Parathyroid adenoma (tissue), 2 donors: ENCODE results near the gene BUB1B.
"Not testable (repeated sequence)": the region's sequence is repeated elsewhere in the genome, so short reads cannot be mapped to it uniquely, and the experiment has no call there.

ENCODE experiments used
- H2AFZ ChIP-seq: fragments of 300-600 bp; sonication (generic); one replicate; pipeline ENCODE4 v1.7.0; 2017; ENCODE audit warnings: antibody characterized with exemption, mild to moderate bottlenecking
- H3K27ac ChIP-seq: fragments of 300-600 bp; sonication (generic); one replicate; pipeline ENCODE4 v1.7.0; 2017
- H3K27me3 ChIP-seq: fragments of 300-600 bp; sonication (generic); one replicate; pipeline ENCODE4 v1.7.0; 2017; ENCODE audit warnings: low read length; ENCODE audit not compliant: control insufficient read depth, insufficient read depth
- H3K36me3 ChIP-seq: fragments of 300-600 bp; sonication (generic); one replicate; pipeline ENCODE4 v1.7.0; 2017; ENCODE audit warnings: low read length; ENCODE audit not compliant: control insufficient read depth, insufficient read depth
- H3K4me1 ChIP-seq: fragments of 300-600 bp; sonication (generic); one replicate; pipeline ENCODE4 v1.7.0; 2017; ENCODE audit warnings: control low read depth
- H3K4me2 ChIP-seq: fragments of 300-600 bp; sonication (generic); one replicate; pipeline ENCODE4 v1.7.0; 2017; ENCODE audit warnings: low read length
- H3K4me3 ChIP-seq: fragments of 300-600 bp; sonication (generic); one replicate; pipeline ENCODE4 v1.7.0; 2017; ENCODE audit warnings: low read depth, low read length
- H3K79me2 ChIP-seq: fragments of 300-600 bp; sonication (generic); one replicate; pipeline ENCODE4 v1.7.0; 2017; ENCODE audit warnings: control low read depth
- H3K9ac ChIP-seq: fragments of 300-600 bp; sonication (generic); one replicate; pipeline ENCODE4 v1.7.0; 2017; ENCODE audit warnings: mild to moderate bottlenecking
- H3K9me3 ChIP-seq: fragments of 300-600 bp; sonication (generic); one replicate; pipeline ENCODE4 v1.7.0; 2017; ENCODE audit warnings: low read length; ENCODE audit not compliant: control insufficient read depth
- CTCF ChIP-seq: fragments of 300-600 bp; sonication (generic); IDR thresholded peaks from one replicate; pipeline ENCODE4 v1.7.0; 2017; ENCODE audit warnings: antibody characterized with exemption, mild to moderate bottlenecking
- donor health status: primary hyperparathyroidism.

BUB1B gene

GRCh38 chr15:40133544-40133943 is 27.3 kb upstream of the BUB1B start:
- Histone ChIP-seq H3K27me3 (no peaks in the 10 kb centered on the region), H3K27ac (no peak overlapping the region), H3K4me1 (no peaks in the 10 kb centered on the region)

GRCh38 chr15:40134885-40135284 is 26.0 kb upstream of the BUB1B start:
- no peak overlapping the region for H3K9ac ChIP-seq
- no peaks in the 10 kb centered on the region for H3K9me3 ChIP-seq
- H3K36me3 ChIP-seq, result no peaks in the 10 kb centered on the region
- H3K4me2 ChIP-seq, result no peak overlapping the region
- H2AFZ ChIP-seq, result no peak overlapping the region
- no peak overlapping the region for H3K27ac ChIP-seq
- H3K27me3 ChIP-seq, result no peaks in the 10 kb centered on the region
- no peaks in the 10 kb centered on the region for H3K79me2 ChIP-seq
- no peaks in the 10 kb centered on the region for H3K4me1 ChIP-seq
- no peak for TF ChIP-seq CTCF
- no peak overlapping the region for H3K4me3 ChIP-seq

More at GRCh38 chr15:40133544-40133943, 27.3 kb upstream of the BUB1B start:
- TF ChIP-seq CTCF, result no peak
- Histone ChIP-seq H3K79me2 (no peaks in the 10 kb centered on the region), H3K9me3 (no peaks in the 10 kb centered on the region), H3K4me2 (no peak overlapping the region), H3K4me3 (no peak overlapping the region), H2AFZ (no peak overlapping the region), H3K36me3 (no peaks in the 10 kb centered on the region), H3K9ac (no peak overlapping the region)

- H3K36me3 ChIP-seq, H3K4me2 ChIP-seq, H2AFZ ChIP-seq, H3K79me2 ChIP-seq, H3K27ac ChIP-seq, H3K9me3 ChIP-seq, H3K27me3 ChIP-seq, H3K4me3 ChIP-seq, H3K4me1 ChIP-seq, H3K9ac ChIP-seq: not testable (repeated sequence)
Measured at GRCh38 chr15:40135846-40136450, 24.9 kb upstream of the BUB1B start.

GRCh38 chr15:40136470-40137302 is 24.2 kb upstream of the BUB1B start:
- Histone ChIP-seq H3K27me3 (no peaks in the 10 kb centered on the region), H3K4me2 (no peak overlapping the region), H2AFZ (no peak overlapping the region), H3K36me3 (no peaks in the 10 kb centered on the region), H3K79me2 (no peaks in the 10 kb centered on the region), H3K9me3 (no peaks in the 10 kb centered on the region), H3K4me3 (no peak overlapping the region), H3K9ac (no peak overlapping the region), H3K27ac (no peak overlapping the region), H3K4me1 (no peaks in the 10 kb centered on the region)
- no peak for TF ChIP-seq CTCF

- no peaks in the 10 kb centered on the region for H3K36me3 ChIP-seq
- H3K9ac ChIP-seq, result no peak overlapping the region
- no peak overlapping the region for H3K4me2 ChIP-seq
- no peaks in the 10 kb centered on the region for H3K27me3 ChIP-seq
- H3K9me3 ChIP-seq, result no peaks in the 10 kb centered on the region
- no peak overlapping the region for H2AFZ ChIP-seq
- no peaks in the 10 kb centered on the region for H3K4me1 ChIP-seq
- H3K27ac ChIP-seq, result no peak overlapping the region
- H3K79me2 ChIP-seq, result no peaks in the 10 kb centered on the region
- TF ChIP-seq CTCF, result no peak
- no peak overlapping the region for H3K4me3 ChIP-seq
Measured at GRCh38 chr15:40137303-40138200, 23.3 kb upstream of the BUB1B start.

- not testable (repeated sequence) for H3K4me3 ChIP-seq, H3K4me2 ChIP-seq, H3K27ac ChIP-seq, H3K36me3 ChIP-seq, H3K4me1 ChIP-seq, H2AFZ ChIP-seq, H3K27me3 ChIP-seq, H3K79me2 ChIP-seq, H3K9me3 ChIP-seq, H3K9ac ChIP-seq
Measured at GRCh38 chr15:40138201-40138570, 22.7 kb upstream of the BUB1B start.
